A549 (cell line): ENCODE data around the gene FRAT2. TPM values are rescaled to one million over a fixed set of nuclear protein-coding genes. Genes with fewer than 3 reads are reported as not detected.
"Not testable (repeated sequence)": the region's sequence is repeated elsewhere in the genome, so short reads cannot be mapped to it uniquely, and the experiment has no call there.

Experiments
- ATAC-seq, 2 experiments: fragments of 200-7000 bp in 1 of 2; fragments of >200 bp in 1 of 2; cut with Nextera tagmentation in 1 of 2; cut with Tn5 transposase in 1 of 2; 3 replicates each; pipeline versions ENCODE4 v1.8.0 to v1.9.1; 2018 to 2020; ENCODE audit warnings: mild to moderate bottlenecking in 1 of 2, moderate library complexity in 1 of 2
- CTCF ChIA-PET: fragments of 300-600 bp; sonication (Branson Sonifier 250); formaldehyde crosslinking; extraction: SDS; loops from one replicate; lab custom pipeline; 2021; ENCODE audit warnings: antibody characterized with exemption, inconsistent platforms; lab: Yijun Ruan, JAX
- POLR2A ChIA-PET: fragments of 350-600 bp; formaldehyde crosslinking; extraction: SDS; loops from one replicate; lab custom pipeline; 2021; ENCODE audit warnings: antibody characterized with exemption, inconsistent platforms; lab: Yijun Ruan, JAX
- DNase-seq, 2 experiments: peaks; one replicate each; pipeline versions ENCODE4 v3.0.0 to v3.0.0-alpha.2; 2011 to 2016; ENCODE audit warnings: low read depth in 1 of 2, low spot score in 1 of 2
- FAIRE-seq: peaks from 2 replicates; lab custom pipeline; 2011; peaks lifted over from hg19 to GRCh38; lab: Jason Lieb, UNC
- H3K27ac ChIP-seq, 2 experiments: fragments of >200 bp; sonication (Bioruptor Twin); formaldehyde crosslinking; 3 replicates each; pipeline ENCODE4 v1.5.1; 2016 to 2017
- H3K4me1 ChIP-seq: fragments of >200 bp; sonication (Bioruptor Twin); formaldehyde crosslinking; 3 replicates; pipeline ENCODE4 v1.6.1; 2016
- H3K4me2 ChIP-seq: fragments of >200 bp; sonication (Bioruptor Twin); formaldehyde crosslinking; 3 replicates; pipeline ENCODE4 v1.6.1; 2016
- H3K4me3 ChIP-seq: fragments of >200 bp; sonication (Bioruptor Twin); formaldehyde crosslinking; 3 replicates; pipeline ENCODE4 v1.5.1; 2016
- H3K9me3 ChIP-seq: fragments of >200 bp; sonication (Bioruptor Twin); formaldehyde crosslinking; 3 replicates; pipeline ENCODE4 v1.6.1; 2016
- BCL3 ChIP-seq: fragments of >200 bp; sonication (Bioruptor Twin); formaldehyde crosslinking; IDR thresholded peaks from 3 replicates; pipeline ENCODE4 v1.6.1; 2016
- CTCF ChIP-seq: fragments of >200 bp; sonication (Bioruptor Twin); formaldehyde crosslinking; IDR thresholded peaks from 3 replicates; pipeline ENCODE4 v1.5.1; 2016
- ESRRA ChIP-seq: fragments of 150-350 bp; IDR thresholded peaks from 2 replicates; pipeline ENCODE4 v1.6.1; 2014; ENCODE audit warnings: mild to moderate bottlenecking, low read length, borderline replicate concordance
- HDAC2 ChIP-seq: fragments of 200-600 bp; sonication (generic); IDR thresholded peaks from 2 replicates; pipeline ENCODE4 v1.6.1; 2016
- JUNB ChIP-seq: fragments of >200 bp; sonication (Bioruptor Twin); formaldehyde crosslinking; IDR thresholded peaks from 2 replicates; pipeline ENCODE4 v1.6.1; 2016
- MAX ChIP-seq: IDR thresholded peaks from 2 replicates; pipeline ENCODE4 v1.6.1; 2012
- MAZ ChIP-seq: fragments of 150-350 bp; IDR thresholded peaks from 2 replicates; pipeline ENCODE4 v1.6.1; 2014; ENCODE audit warnings: antibody characterized with exemption, low read depth, low read length, borderline replicate concordance
- SMC3 ChIP-seq: fragments of >200 bp; sonication (Bioruptor Twin); formaldehyde crosslinking; IDR thresholded peaks from 3 replicates; pipeline ENCODE4 v1.6.1; 2018; ENCODE audit warnings: inconsistent platforms
- USF2 ChIP-seq: fragments of 450-650 bp; IDR thresholded peaks from 2 replicates; pipeline ENCODE4 v1.6.1; 2014; ENCODE audit warnings: antibody characterized with exemption
- ZNF302 ChIP-seq: fragments of 250-450 bp; sonication (Bioruptor Pico); IDR thresholded peaks from 2 replicates; pipeline ENCODE4 v1.9.0; 2021; ENCODE audit warnings: inconsistent platforms, mild to moderate bottlenecking, moderate library complexity
- WGBS: methylation state at CpG from one replicate; pipeline ENCODE4 v1.1.6; 2017; ENCODE audit errors: missing lambda C conversion rate; 5-methylcytosine and 5-hydroxymethylcytosine counted together
- polyA plus RNA-seq, 4 experiments: library from polyadenylated mRNA; depleted of rRNA in 3 of 4; stranded (reverse); fragments of >200 nt; fragmentation: RNase III in 1 of 4; extraction: RNeasy Plus Mini Kit Qiagen cat#74134 plus additional on column Dnase treatment in 1 of 4; gene quantifications; 2 replicates in 3 of 4; 3 replicates in 1 of 4; pipeline ENCODE4 v1.2.3, GENCODE V29; 2011 to 2017

FRAT2 gene
- polyA plus RNA-seq, 2 of the 4 experiments (the other 2 are of a cell fraction) = 4.1 to 5.0 TPM

- no peak for TF ChIP-seq USF2
- TF ChIP-seq SMC3 = no peak
These were observed 19.4 kb upstream of the FRAT2 start (continued) for GRCh38 chr10:97353945-97354344.

GRCh38 chr10:97349752-97350513 lies 15.4 kb upstream of the FRAT2 start:
- Histone ChIP-seq H3K9me3 (no peaks in the 10 kb centered on the region), H3K27ac (no peak overlapping the region), H3K4me1 (no peaks in the 10 kb centered on the region), H3K4me2 (no peak overlapping the region), H3K4me3 (no peak overlapping the region)
- ChIA-PET CTCF (interaction anchor here (0.6 to 1.8 kb wide), 5 partner anchors 16 to 520 kb away, joined by 3 to 6 read pairs (median 3); partner anchors contain the start of gene FRAT2), POLR2A (no interaction called here)
- WGBS = 90% methylated on average over 12 of the region's 12 CpGs
- ATAC-seq (no peak), DNase-seq (no peak), FAIRE-seq (no peak)
- TF ChIP-seq HDAC2 (no peak), JUNB (no peak)

- WGBS = 95% methylated on average over 4 of the region's 4 CpGs
- ChIA-PET POLR2A (no interaction called here), CTCF (interaction anchor here (2.2 to 2.7 kb wide), 2 partner anchors 9 to 69 kb away, joined by 6 to 10 read pairs; no protein-coding TSS in a partner anchor)
- DNase-seq = no peak
- H3K4me3 ChIP-seq = no peak overlapping the region
- no peaks in the 10 kb centered on the region for H3K9me3 ChIP-seq
- TF ChIP-seq USF2 = no peak
- TF ChIP-seq MAX = no peak
- no peak for TF ChIP-seq CTCF
- TF ChIP-seq MAZ = no peak
- no peak for TF ChIP-seq BCL3
- TF ChIP-seq ESRRA = no peak
- TF ChIP-seq ZNF302 (CRISPR knock-in tag) = no peak
- no peak overlapping the region for H3K27ac ChIP-seq
- H3K4me2 ChIP-seq = no peak overlapping the region
- no peak for FAIRE-seq
- ATAC-seq = no peak
- H3K4me1 ChIP-seq = no peaks in the 10 kb centered on the region
These were observed 12.8 kb upstream of the FRAT2 start for GRCh38 chr10:97347317-97347716.

- DNase-seq, H3K4me2 ChIP-seq, POLR2A ChIA-PET, FAIRE-seq, H3K27ac ChIP-seq, ATAC-seq, H3K4me1 ChIP-seq, H3K4me3 ChIP-seq, H3K9me3 ChIP-seq: not testable (repeated sequence)
- WGBS = 86% methylated on average over 6 of the region's 6 CpGs
- CTCF ChIA-PET = interaction anchor here (1.2 to 1.8 kb wide), 4 partner anchors 12 to 133 kb away, joined by 3 to 8 read pairs (median 3); partner anchors contain the start of gene FRAT1
These were observed 9.1 kb upstream of the FRAT2 start for GRCh38 chr10:97343664-97344063.
